Astrocyte of the hippocampus (primary cell): Measurements from ENCODE around the gene GMNN.
"Not testable (repeated sequence)": the region's sequence is repeated elsewhere in the genome, so short reads cannot be mapped to it uniquely, and the experiment has no call there.

Experiments
- DNase-seq: peaks from one replicate; pipeline ENCODE4 v3.0.0; 2011; ENCODE audit warnings: low read depth, low spot score

The GMNN gene

DNA sequence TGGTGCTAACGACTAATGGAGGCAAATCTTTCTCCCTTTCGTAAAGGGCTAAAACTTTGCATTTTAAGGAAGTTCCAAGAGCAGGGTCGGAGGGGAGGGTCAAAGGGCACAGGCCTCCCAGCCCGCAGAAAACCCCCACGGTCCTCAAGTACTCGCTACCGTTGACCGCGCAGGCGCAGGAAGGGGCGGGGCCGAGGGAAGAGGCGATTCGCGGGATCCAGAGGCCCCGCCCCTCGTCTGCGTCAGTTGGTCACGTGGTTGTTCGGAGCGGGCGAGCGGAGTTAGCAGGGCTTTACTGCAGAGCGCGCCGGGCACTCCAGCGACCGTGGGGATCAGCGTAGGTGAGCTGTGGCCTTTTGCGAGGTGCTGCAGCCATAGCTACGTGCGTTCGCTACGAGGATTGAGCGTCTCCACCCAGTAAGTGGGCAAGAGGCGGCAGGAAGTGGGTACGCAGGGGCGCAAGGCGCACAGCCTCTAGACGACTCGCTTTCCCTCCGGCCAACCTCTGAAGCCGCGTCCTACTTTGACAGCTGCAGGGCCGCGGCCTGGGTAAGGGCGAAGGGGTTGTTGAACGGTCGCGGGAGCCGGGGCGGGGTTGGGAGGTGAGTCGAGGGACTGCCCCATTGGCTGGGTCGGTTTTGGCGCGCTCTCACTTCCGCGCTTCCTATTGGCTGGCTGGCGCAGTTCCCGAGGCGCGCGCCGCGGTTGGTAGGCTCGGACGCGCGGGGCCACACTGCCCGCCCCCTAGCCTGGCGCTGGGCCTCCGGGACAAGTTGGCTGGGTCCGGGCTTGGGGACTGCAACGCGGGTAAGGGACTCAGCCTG lies at the start of gene GMNN:
GMNN (plus strand) TSS at position 242 of the 824 bp plus-strand sequence. CDS start 2,310 bp downstream, outside the sequence.
- DNase-seq: peak; percentile 98

DNA sequence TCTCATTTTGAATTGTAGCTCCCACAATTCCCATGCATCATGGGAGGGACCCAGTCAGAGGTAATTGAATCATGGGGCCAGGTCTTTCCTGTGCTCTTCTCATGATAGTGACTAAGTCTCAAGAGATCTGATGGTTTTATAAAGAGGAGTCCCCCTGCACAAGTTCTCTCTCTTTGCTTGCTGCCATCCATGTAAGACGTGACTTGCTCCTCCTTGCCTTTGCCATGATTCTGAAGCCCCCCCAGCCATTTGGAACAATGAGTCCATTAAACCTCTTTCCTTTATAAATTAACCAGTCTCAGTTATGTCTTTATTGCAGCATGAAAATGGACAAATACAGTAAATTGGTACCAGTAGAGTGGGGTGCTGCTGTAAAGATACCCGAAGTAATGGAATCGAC lies 44.1 kb upstream of the GMNN start:
- not testable (repeated sequence) for DNase-seq

DNA sequence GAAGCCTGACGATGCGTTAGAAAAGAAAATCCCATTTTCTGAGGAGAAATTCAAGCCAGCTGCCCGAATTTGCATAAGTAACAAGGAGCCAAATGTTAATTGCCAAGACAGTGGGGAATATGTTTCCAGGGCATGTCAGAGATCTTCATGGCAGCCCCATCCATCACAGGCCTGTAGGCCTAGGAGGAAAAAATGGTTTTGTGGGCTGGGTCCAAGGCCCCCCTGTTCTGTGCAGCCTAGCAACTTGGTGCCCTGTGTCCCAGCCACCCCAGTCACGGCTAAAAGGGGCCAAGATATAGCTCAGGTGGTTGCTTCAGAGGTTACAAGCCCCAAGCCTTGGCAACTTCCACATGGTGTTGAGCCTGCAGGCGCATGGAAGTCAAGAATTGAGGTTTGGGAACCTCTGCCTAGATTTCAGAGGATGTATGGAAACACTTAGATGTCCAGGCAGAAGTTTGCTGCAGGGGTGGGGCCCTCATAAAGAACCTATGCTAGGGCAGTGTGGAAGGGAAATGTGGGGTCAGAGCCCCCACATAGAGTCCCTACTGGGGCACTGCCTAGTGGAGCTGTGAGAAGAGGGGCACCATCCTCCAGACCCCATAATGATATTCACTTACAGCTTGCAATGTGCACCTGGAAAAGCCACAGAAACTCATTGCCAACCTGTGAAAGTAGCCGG lies 43.1 kb upstream of the GMNN start:
- not testable (repeated sequence) for DNase-seq

DNA sequence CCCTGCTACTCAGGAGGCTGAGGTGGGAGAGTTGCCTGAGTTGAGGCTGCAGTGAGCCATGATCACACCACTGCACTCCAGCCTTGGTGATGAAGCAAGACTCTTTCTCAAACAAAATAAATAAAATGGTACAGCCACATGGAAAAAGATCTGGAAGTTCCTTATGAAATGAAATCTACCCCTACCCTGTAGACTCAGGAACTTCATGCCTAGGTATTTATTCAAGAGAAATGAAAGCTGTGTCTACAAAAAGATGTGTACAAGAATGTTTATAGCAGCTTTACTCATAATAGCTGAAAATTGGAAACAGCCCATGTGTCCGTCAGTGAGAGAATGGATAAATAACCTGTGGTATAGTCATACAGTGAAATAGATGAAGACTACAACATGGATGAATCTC lies 40.6 kb upstream of the GMNN start:
- DNase-seq: no peak

DNA sequence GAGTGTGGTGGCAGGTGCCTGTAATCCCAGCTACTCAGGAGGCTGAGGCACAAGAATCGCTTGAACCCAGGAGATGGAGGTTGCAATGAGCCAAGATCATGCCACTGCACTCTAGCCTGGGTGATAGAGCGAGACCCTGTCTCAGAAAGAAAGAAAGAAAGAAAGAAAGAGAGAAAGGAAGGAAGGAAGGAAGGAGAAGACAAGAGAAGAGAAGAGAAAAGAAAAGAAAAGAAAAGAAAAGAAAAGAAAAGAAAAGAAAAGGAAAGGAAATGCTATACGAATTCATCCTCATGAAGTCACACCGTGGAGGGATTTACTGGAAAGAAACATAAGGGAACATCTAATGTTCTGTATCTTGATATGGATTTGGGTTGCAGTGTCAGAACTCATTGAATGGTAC lies 40.0 kb upstream of the GMNN start:
- DNase-seq: not testable (repeated sequence)

DNA sequence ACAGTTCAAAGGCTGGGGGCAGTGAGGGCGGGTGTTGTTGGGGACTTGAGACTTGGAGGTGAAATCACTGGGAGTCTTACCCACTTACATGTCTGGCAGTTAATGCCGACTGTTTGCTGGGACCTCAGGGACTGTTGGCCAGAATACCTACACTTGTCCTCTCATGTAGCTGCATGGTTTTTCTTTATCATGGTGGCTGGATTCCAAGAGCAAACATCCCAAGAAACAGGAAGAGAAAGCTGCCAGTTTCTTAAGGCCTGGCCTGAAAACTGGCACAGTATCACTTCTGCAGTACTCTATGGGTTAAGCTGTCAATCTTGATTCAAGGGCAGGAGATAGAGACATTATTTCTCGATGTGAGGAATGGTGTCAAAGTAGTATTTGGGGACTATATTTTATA lies 36.0 kb upstream of the GMNN start:
- peak; percentile 21 for DNase-seq

DNA sequence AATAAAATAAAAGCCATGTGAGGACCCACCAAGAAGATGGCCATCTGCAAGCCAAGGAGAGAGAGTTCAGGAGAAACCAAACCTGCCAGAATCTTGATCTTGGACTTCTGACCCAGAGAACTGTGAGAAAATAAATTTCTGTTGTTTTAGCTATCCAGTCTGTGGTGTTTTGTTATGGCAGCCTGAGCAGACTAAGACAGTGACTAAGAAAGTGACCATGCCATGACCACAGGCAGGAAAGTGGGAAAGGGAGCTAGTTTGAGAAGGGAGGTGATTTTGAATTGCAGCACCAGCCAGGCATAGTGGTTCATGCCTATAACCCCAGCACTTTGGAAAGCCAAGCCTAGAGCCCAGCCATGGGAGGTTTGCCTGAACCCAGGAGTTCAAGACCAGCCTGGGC lies 33.9 kb upstream of the GMNN start:
- DNase-seq: peak; percentile 30

DNA sequence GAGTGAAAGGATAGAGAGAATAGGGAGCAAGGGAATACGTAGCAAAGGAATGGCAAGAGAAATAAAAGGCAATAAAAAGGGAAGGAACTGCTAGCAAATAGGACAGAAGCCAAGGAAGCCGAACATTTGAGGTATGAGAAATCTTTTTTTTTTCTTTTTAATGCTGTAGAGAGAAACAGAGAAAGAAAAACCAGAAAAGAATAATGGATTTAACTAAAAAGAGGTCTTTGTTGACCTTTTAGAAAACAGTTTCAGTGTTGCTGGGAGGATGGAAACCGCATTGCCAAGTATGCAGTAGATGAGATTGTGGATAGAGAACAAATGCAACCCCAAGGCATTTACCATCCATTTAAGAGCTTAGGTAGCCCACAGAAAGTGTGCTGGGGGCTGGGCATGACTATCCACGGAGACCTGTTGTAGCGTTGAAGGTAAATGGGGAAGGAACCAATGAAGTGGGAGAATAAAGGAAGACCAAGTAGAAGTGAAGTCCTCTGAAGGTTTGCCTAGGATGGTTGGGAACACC lies 32.5 kb upstream of the GMNN start:
- peak; percentile 18 for DNase-seq

DNA sequence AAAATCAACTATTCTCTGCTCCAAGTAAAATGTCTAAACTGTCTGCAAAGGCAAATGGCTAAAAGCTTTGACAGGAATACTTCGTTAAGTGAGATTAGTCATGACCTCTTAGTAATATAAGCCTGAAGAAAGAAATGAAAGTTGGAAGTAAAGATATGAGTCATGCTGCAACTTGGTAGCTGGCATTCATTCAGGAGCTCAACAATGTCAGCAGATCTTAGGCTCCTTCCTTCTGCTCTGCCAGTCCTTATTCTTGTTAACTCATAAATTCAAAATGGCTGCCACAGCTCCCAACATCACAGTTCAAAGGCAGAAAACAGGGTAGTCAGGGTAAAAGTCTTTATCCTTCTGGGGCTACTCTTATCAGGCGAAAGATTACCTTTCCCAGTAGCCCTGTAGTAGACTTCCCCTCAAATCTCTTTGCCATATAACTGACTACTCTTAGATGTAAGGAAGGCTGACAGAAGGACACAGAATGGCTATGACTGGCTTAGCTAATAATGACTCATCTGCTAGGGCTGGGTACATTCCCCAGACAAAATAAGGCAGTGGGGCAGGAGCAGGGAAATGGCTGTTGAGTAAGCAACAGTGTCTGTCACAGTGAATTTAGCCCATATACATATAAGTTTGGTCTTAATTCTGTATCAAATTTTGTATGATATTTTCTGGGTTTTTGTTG lies 31.3 kb upstream of the GMNN start:
- peak; percentile 94 for DNase-seq

DNA sequence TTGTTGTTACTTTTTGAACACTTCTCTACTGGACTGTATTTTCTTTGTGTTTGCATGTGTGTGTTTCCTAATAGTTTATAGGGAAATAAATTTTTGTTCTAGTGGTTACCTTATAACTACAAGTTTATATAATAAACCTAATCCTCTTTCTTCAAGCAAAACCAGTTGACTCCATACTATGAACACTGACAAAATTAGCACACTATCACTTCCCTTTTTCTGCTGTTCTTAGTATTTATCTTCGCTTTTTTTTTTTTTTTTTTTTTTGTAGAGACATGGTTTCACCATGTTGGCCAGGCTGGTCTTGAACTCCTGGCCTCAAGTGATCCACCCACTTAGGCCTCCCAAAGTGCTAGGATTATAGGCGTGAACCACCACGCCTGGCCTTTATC lies 30.8 kb upstream of the GMNN start:
- no peak for DNase-seq

DNA sequence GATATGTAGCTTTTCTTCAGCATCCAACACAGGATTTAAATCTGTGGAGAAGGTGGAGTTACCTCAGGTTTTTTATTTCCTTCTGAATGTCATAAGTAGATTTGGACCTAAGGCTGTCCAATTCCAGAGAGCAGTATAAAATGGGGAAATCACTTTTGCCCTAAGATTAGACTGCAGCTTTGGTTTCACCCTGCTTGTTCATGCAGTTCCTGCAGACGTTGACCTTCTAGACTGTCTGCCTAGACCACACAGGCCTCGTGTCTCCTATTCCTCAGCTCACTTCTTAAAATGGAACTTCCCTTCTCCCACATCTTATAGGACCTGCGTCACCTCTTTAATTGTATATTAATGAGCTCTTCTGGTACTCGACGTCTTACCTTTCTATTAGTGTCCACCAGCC lies 29.8 kb upstream of the GMNN start:
- DNase-seq: no peak

DNA sequence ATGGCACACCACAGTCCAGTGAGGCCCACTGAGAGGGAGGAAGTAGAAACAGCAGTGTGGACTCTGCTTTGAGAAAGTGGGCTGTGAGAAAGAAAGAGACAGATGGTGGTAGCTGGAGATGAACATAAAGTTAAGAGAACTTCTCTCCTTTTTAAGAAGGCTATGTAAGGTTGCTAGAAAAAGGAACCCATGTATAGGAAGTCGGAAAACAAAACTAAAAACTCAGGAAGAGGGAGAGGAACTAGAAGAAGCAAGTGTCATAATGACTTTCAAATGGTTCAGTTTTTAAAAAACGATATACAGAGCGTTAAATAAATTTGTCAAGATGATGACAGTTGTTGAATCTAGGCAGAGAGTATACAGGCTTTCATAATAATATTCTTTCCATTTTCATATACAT lies 25.4 kb upstream of the GMNN start:
- DNase-seq: no peak

DNA sequence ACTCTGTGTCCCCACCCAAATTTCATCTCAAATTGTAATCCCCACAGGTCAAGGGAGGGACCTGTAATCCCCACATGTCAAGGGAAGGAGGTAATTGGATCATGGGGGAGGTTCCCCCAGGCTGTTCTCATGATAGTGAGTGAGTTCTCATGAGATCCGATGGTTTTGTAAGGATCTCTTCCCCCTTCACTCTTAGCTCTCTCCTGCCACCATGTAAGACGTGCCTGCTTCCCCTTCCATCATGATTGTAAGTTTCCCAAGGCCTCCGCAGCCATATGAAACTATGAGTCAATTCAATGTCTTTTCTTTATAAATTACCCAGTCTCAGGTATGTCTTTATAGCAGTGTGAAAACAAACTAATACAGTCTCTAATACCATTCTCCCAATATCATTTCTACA lies 23.9 kb upstream of the GMNN start:
- DNase-seq: not testable (repeated sequence)

DNA sequence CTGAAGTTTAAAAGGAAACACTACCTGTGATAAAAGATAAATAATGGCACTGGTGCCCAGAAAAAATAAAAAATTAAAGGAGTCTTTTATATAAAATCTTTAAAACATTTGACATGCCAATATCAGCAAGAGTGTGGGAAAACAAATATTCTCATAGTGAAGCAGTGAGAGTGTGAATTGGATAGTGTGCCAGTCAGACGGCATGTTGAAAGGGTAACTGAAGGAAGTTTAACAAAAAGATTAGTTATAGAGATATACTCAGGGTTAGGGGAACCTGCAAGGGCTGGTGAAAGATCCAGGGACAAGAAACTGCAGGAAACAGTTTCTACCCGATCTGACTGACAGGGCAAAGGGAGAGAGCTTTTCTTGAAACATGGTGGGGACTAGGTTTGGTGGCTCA lies 22.2 kb upstream of the GMNN start:
- no peak for DNase-seq

DNA sequence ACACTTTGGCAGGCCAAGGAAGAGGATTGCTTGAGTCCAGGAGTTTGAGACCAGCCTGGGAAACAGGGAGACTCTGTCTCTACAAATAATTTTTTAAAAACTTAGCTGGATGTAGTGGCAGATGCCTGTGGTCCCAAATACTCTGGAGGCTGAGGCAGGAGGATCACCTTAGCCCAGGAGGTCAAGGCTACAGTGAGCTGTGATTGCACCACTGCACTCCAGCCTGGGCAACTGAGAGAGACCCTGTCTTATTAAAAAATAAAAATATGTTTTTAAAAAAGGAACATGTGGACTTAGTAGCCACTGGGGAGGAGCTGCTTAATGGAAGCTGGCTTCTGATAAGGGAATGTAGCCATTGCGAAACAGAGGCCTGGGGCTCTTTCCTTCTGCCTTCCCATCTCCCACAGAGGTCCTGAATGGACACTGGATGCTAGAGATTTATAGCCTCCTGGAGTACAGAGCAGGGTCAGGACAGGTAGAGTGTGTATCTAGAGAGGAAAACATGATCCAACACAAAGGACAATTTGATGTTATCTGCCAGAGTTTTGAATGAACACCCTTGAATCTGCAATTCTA lies 21.7 kb upstream of the GMNN start:
- no peak for DNase-seq

DNA sequence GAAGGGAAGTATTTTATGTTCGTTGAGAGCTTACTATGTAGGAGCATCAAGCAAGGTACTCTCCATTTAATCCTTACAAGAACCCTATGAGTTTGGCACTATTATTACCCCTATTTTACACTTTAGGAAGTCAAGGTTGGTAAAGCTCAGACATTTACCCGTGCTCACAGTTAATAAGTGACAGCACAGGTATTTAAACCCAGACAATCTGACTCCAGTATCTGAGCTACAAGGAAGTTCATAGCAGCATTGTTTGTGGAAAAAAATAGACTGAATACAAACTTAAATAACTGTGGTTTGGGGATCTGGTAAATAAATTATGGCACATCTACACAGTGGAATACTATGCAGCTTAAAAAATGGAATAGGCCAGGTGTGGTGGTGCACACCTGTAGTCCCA lies 21.2 kb upstream of the GMNN start:
- DNase-seq: no peak

DNA sequence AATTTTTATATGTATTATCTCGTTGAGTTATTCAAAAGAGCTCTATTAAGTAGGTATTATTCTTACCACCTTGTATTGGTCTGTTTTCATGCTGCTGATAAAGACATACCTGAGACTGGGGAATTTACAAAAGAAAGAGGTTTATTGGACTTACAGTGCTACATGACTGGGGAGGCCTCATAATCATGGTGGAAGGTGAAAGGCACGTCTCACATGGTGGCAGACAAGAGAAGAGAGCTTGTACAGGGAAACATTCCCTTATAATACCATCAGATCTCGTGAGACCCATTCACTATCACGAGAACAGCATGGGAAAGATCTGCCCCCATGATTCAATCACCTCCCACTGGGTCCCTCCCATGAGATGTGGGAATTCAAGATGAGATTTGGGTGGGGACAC lies 20.4 kb upstream of the GMNN start:
- DNase-seq: not testable (repeated sequence)

DNA sequence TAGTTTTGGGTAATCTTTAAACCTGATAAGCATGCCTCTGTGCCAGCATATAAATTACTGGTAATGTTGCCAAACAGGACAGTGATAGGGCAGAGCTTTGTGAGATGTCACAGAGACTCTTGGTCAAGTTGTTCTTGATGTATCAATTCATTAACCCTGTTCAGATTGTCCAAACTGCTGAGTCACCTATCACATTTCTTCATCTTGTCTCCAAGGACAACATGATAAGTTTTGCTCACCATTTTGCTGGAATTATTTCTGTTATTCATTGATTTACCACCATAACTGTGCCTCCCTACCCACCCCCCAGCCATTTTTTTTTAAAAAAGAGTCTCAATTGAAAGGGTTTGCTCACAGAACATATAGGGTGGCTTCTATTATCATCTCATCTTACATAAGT lies 19.5 kb upstream of the GMNN start:
- DNase-seq: no peak

DNA sequence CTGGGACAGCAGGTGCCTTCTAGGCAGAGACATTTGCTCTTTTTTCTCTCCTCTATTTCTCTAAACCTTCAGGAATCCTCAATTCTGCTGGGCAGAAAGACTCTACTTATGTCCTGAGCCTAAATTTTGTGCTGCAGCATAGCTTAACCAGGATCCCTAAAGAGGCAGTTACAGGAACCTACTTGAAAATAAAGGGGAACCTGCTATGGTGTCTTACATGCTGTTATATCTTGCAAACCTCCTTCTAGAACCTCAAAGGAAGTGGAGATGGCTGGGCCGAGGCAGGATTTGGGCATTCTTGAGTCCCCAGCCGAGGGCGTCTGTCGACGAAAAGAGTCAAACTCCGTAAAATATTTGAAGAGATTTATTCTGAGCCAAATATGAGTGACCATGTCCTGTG lies 17.1 kb upstream of the GMNN start:
- DNase-seq: no peak

DNA sequence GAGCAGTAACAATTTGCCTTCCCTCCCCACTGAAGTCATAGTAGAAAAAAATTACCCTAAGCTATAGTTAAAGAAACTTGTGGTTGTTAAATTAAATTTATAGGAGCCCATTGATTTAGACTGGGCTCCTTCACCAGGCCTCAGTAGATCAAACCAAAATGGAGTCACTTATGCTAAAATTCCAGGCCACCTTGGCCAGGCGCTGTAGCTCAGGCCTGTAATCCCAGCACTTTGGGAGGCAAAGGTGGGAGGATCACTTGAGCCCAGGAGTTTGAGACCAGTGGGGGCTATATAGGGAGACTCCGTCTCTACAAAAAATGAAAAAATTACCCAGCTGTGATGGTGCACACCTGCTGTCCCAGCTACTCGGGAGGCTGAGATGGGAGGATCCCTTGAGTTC lies 15.0 kb upstream of the GMNN start:
- DNase-seq: no peak

DNA sequence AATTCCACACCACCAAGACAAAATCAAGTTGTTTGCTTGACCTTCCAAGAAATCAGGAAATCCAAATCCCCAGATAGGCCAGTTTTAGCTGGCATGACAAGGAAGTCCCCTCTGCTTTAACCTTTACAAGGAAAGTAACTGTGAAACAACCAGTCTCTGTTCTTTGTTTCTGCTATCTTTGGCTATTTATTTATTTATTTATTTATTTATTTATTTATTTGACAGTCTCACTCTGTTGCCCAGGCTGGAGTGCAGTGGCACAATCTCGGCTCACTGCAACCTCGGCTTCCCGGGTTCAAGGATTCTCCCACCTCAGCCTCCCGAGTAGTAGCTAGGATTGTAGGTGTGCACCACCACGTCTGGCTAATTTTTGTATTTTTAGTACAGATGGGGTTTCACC lies 14.5 kb upstream of the GMNN start:
- DNase-seq: no peak

DNA sequence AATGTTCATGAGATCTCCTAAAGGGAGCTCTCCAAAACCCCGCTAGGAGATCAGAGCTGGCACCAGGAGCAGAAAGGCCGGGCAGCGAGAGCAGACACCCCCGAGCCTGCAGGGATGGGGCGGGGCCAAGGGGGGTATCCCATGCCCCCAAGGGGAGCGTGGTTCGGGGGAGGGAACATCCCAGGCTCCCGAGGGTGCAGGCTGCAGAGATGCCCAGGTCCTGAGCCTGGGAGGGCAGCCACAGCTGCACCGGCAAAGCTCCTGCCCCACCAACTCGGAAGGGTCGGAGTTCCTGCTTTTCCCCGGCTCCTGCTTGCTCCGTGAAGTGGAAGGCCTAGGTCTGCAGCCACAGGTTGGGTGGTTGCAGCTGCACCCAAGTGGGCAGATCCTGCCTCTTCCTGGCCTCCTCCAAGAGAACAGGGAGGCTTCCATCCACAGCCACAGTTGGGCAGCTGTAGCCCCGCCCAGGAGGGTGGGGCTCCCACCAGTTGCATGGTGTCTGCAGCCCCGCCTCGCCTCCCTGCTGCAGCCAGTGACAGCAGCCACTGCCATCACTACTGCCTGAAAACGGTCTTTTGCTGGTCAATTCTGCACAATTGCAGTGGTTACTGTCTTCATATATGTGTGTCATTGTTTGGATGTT lies 13.4 kb upstream of the GMNN start:
- DNase-seq: no peak
